K562 (cell line): Measurements from ENCODE around the gene TRIO. TPM values are rescaled to one million over a fixed set of nuclear protein-coding genes. Genes with fewer than 3 reads are reported as not detected.

Experiments used
- ATAC-seq: fragments of 200-7000 bp; cut with Tn5 transposase; 3 replicates; pipeline ENCODE4 v1.9.1; 2020; ENCODE audit warnings: moderate library complexity
- BruUV-seq: library from RNA; stranded (reverse); fragments of 400-500 nt; replicated peaks from 2 replicates; lab custom pipeline; 2021; lab: Mats Ljungman, UMichigan
- CTCF ChIA-PET: fragments of 300-600 bp; formaldehyde crosslinking; extraction: SDS; loops from one replicate; lab custom pipeline; 2021; ENCODE audit warnings: low intra/inter-chr PET ratio; lab: Yijun Ruan, JAX
- POLR2A ChIA-PET: fragments of 300-600, 350-650 bp; sonication (Branson Sonifier 250); formaldehyde crosslinking; extraction: SDS; loops from one replicate; lab custom pipeline; 2021; ENCODE audit warnings: antibody characterized with exemption, inconsistent platforms; lab: Yijun Ruan, JAX
- DNase-seq, 4 experiments: peaks; one replicate each; pipeline versions ENCODE4 v3.0.0 to v3.0.0-alpha.2; 2011 to 2018; ENCODE audit warnings: low spot score in 3 of 4, mixed read lengths in 3 of 4; ENCODE audit errors: extremely low read depth in 1 of 4
- FAIRE-seq: peaks from 2 replicates; lab custom pipeline; 2011; peaks lifted over from hg19 to GRCh38; lab: Jason Lieb, UNC
- H2AFZ ChIP-seq: 2 replicates; pipeline ENCODE4 v1.6.0; 2011; ENCODE audit warnings: low read depth, low read length, control low read depth, inconsistent platforms
- H3K27ac ChIP-seq: fragments of 200-600 bp; 3 replicates; pipeline ENCODE4 v1.8.0; 2011; ENCODE audit warnings: low read depth, mild to moderate bottlenecking, control low read depth, inconsistent platforms, low read length, moderate library complexity, mixed read lengths; ENCODE audit errors: extremely low read depth
- H3K27me3 ChIP-seq, 2 experiments: fragments of 300-600 bp in 1 of 2; 2 replicates in 1 of 2; 3 replicates in 1 of 2; pipeline versions ENCODE4 v1.6.0 to v1.8.0; 2011; ENCODE audit warnings: inconsistent platforms in 2 of 2, low read length in 2 of 2, mild to moderate bottlenecking in 1 of 2, mixed read lengths in 1 of 2, moderate library complexity in 1 of 2; ENCODE audit not compliant: control insufficient read depth in 2 of 2, insufficient read depth in 2 of 2
- H3K36me3 ChIP-seq: fragments of 300-600 bp; 3 replicates; pipeline ENCODE4 v1.8.0; 2011; ENCODE audit warnings: mild to moderate bottlenecking, low read length, inconsistent platforms; ENCODE audit not compliant: control insufficient read depth, insufficient read depth
- H3K4me1 ChIP-seq, 2 experiments: fragments of 200-600 bp in 1 of 2; replicated peaks in 1 of 2; 2 replicates in 1 of 2; 3 replicates in 1 of 2; pipeline versions ENCODE4 v1.5.1 to v1.8.0; 2011; ENCODE audit warnings: inconsistent platforms in 2 of 2, low read length in 2 of 2, mild to moderate bottlenecking in 1 of 2, mixed read lengths in 1 of 2, moderate library complexity in 1 of 2; ENCODE audit not compliant: control insufficient read depth in 2 of 2, insufficient read depth in 2 of 2
- H3K4me2 ChIP-seq: 2 replicates; pipeline ENCODE4 v1.6.1; 2011; ENCODE audit warnings: low read length, control low read depth, inconsistent platforms, mixed read lengths; ENCODE audit not compliant: insufficient read depth
- H3K4me3 ChIP-seq: fragments of 200-600 bp; sonication (generic), shearing (Covaris generic); 2 replicates; pipeline ENCODE4 v1.5.1; 2016; ENCODE audit warnings: control low read depth, inconsistent platforms
- H3K79me2 ChIP-seq: fragments of 200-600 bp; 3 replicates; pipeline ENCODE4 v1.8.0; 2011; ENCODE audit warnings: low read length, inconsistent platforms; ENCODE audit not compliant: control insufficient read depth, insufficient read depth
- H3K9ac ChIP-seq, 2 experiments: 2 replicates each; pipeline versions ENCODE4 v1.6.0 to v1.6.1; 2011; ENCODE audit warnings: low read depth in 2 of 2, low read length in 2 of 2, control low read depth in 1 of 2, inconsistent platforms in 1 of 2, mild to moderate bottlenecking in 1 of 2, mixed read lengths in 1 of 2; ENCODE audit not compliant: insufficient read depth in 1 of 2
- H3K9me1 ChIP-seq: one replicate; pipeline ENCODE4 v1.6.0; 2011; ENCODE audit warnings: inconsistent platforms, mild to moderate bottlenecking, low read length, moderate library complexity; ENCODE audit not compliant: control insufficient read depth, insufficient read depth
- H3K9me3 ChIP-seq: replicated peaks from 2 replicates; pipeline ENCODE4 v1.5.1; 2011; ENCODE audit warnings: low read depth, low read length, inconsistent platforms; ENCODE audit not compliant: control insufficient read depth, insufficient read depth
- H4K20me1 ChIP-seq: replicated peaks from 2 replicates; pipeline ENCODE4 v1.6.1; 2011; ENCODE audit warnings: low read length, inconsistent platforms, mixed read lengths; ENCODE audit not compliant: control insufficient read depth, insufficient read depth
- BMI1 ChIP-seq: fragments of 150-350 bp; IDR thresholded peaks from 2 replicates; pipeline ENCODE4 v1.6.1; 2014; ENCODE audit warnings: low read length
- EP400 ChIP-seq: fragments of 450-650 bp; IDR thresholded peaks from 2 replicates; pipeline ENCODE4 v1.6.1; 2017; ENCODE audit warnings: antibody characterized with exemption, mild to moderate bottlenecking, moderate library complexity
- MYBL2 ChIP-seq, 2 experiments: fragments of 450-650 bp in 1 of 2; sonication (generic) in 1 of 2; formaldehyde crosslinking in 1 of 2; IDR thresholded peaks; 2 replicates each; pipeline versions ENCODE4 v1.6.1 to v1.8.1; 2017 to 2022; ENCODE audit warnings: borderline replicate concordance in 1 of 2, inconsistent platforms in 1 of 2, low read depth in 1 of 2, mild to moderate bottlenecking in 1 of 2, missing genetic modification reagents in 1 of 2, moderate library complexity in 1 of 2
- PTTG1 ChIP-seq: fragments of 450-650 bp; IDR thresholded peaks from 2 replicates; pipeline ENCODE4 v1.6.1; 2016; ENCODE audit warnings: low read depth, mild to moderate bottlenecking, missing genetic modification characterization, missing compliant biosample characterization
- SMAD3 ChIP-seq: fragments of 450-650 bp; formaldehyde crosslinking; conservative IDR thresholded peaks from 2 replicates; pipeline ENCODE4 v1.4.0; 2020; ENCODE audit warnings: mild to moderate bottlenecking
- SMARCB1 ChIP-seq: IDR thresholded peaks from 2 replicates; pipeline ENCODE4 v1.6.1; 2011; ENCODE audit warnings: improper control_type of control experiment, low read depth; ENCODE audit not compliant: insufficient read length
- ZC3H11A ChIP-seq: IDR thresholded peaks from 2 replicates; pipeline ENCODE4 v1.6.1; 2012; ENCODE audit warnings: low read depth, low read length, improper control_type of control experiment
- ZNF311 ChIP-seq: fragments of 250-450 bp; sonication (Bioruptor Pico); IDR thresholded peaks from 2 replicates; pipeline ENCODE4 v1.4.0; 2020; ENCODE audit warnings: mild to moderate bottlenecking, moderate library complexity
- ZNF707 ChIP-seq: fragments of 250-450 bp; sonication (Bioruptor Pico); conservative IDR thresholded peaks from 2 replicates; pipeline ENCODE4 v1.8.0; 2022; ENCODE audit warnings: inconsistent platforms, mild to moderate bottlenecking, moderate library complexity
- WGBS: fragments of 100-300 bp; shearing (Covaris generic); methylation state at CpG from one replicate; pipeline ENCODE4 v1.1.6; 2016; ENCODE audit warnings: low coverage, mixed read lengths; ENCODE audit not compliant: insufficient coverage; ENCODE audit errors: missing lambda C conversion rate; 5-methylcytosine and 5-hydroxymethylcytosine counted together
- in situ Hi-C: fragments of 300-500 bp; cut with MboI; formaldehyde crosslinking; loops from 4 replicates; pipeline ENCODE4 v1.15.0; 2018; ENCODE audit warnings: inconsistent platforms, mixed read lengths
- intact Hi-C: fragments of 100-400 bp; cut with micrococcal nuclease; formaldehyde crosslinking; loops from 2 replicates; pipeline ENCODE4 v1.14.2; 2022
- polyA plus RNA-seq, 8 experiments: library from polyadenylated mRNA; depleted of rRNA in 4 of 8; stranded (reverse) in 5 of 8; unstranded in 3 of 8; fragments of >200 nt; fragmentation: Nextera tagmentation in 2 of 8; fragmentation: Illumina TruSeq in 1 of 8; extraction: Ambion mirVana in 2 of 8; extraction: Trizol in 1 of 8; gene quantifications; 2 replicates each; pipeline versions ENCODE4 v1.2.1 to v1.2.3, GENCODE V29; 2011 to 2014; ENCODE audit warnings: inconsistent platforms in 1 of 8, missing spikeins in 1 of 8
- total RNA-seq, 7 experiments: library from RNA; depleted of rRNA in 6 of 7; stranded (reverse); fragments of >200 nt in 6 of 7; fragmentation: Illumina TruSeq in 2 of 7; extraction: Trizol in 2 of 7; gene quantifications; 2 replicates each; pipeline versions ENCODE4 v1.2.1 to v1.2.3, GENCODE V29; 2011 to 2021; ENCODE audit warnings: low replicate concordance in 1 of 7
- TF ChIP-seq, protein P1 (sequence below): fragments of 450-650 bp; formaldehyde crosslinking; conservative IDR thresholded peaks from 2 replicates; pipeline ENCODE4 v1.4.0; 2022; ENCODE audit warnings: mild to moderate bottlenecking, missing genetic modification characterization
- TF ChIP-seq, protein P2 (sequence below), 2 experiments: fragments of 450-650 bp; formaldehyde crosslinking in 1 of 2; IDR thresholded peaks; 2 replicates each; pipeline versions ENCODE4 v1.4.0 to v1.6.1; 2014 to 2020; ENCODE audit warnings: mild to moderate bottlenecking in 2 of 2, borderline replicate concordance in 1 of 2, low read depth in 1 of 2
- TF ChIP-seq, protein P3 (sequence below): fragments of 450-650 bp; IDR thresholded peaks from 2 replicates; pipeline ENCODE4 v1.6.1; 2016; ENCODE audit warnings: antibody characterized with exemption

The TRIO gene
- total and polyA plus RNA-seq, 9 of the 15 experiments (the other 6 are each of a cell fraction or from before 2014, with no cell fraction given): 0.24 to 5.0 (median 1.1) TPM

DNA sequence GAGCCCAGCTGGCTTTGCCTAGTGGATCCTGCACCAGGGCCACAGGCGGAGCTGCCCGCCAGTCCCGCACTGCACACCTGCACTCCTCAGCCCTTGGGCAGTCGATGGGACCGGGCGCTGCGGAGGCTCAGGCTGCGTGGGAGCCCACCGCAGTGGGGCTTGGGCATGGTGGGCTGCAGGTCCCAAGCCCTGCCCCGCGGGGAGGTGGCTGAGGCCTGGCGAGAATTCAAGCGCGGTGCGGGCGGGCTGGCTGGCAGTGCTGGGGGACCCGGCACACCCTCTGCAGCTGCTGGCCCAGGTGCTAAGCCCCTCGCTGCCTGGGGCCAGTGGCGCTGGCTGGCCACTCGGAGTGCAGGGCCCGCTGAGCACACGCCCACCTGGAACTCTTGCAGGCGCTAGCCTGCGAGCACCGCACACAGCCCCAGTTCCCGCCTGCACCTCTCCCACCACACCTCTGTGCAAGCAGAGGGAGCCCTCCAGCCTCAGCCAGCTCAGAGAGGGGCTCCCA lies 312.7 kb downstream of the TRIO start:
- intact Hi-C loops (no loop called here), in situ Hi-C loops (no loop called here)
- Histone ChIP-seq H3K4me2 (no peak overlapping the region), H2AFZ (no peak overlapping the region), H3K4me1 (no peaks in the 10 kb centered on the region), H3K27ac (no peak overlapping the region), H3K9me1 (no peaks in the 10 kb centered on the region), H3K27me3 (peaks cover 3 to 37% of the 10 kb centered on the region in 2 experiments), H3K9ac (no peak overlapping the region), H3K79me2 (no peaks in the 10 kb centered on the region), H3K36me3 (no peaks in the 10 kb centered on the region), H3K9me3 (no peaks in the 10 kb centered on the region), H4K20me1 (no peaks in the 10 kb centered on the region), H3K4me3 (no peak overlapping the region)
- no TSS peak for BruUV-seq
- WGBS: 15% methylated on average over 24 of the region's 26 CpGs
- ATAC-seq: no peak
- no peak for TF ChIP-seq PTTG1 (tag)
- TF ChIP-seq, protein P1, sequence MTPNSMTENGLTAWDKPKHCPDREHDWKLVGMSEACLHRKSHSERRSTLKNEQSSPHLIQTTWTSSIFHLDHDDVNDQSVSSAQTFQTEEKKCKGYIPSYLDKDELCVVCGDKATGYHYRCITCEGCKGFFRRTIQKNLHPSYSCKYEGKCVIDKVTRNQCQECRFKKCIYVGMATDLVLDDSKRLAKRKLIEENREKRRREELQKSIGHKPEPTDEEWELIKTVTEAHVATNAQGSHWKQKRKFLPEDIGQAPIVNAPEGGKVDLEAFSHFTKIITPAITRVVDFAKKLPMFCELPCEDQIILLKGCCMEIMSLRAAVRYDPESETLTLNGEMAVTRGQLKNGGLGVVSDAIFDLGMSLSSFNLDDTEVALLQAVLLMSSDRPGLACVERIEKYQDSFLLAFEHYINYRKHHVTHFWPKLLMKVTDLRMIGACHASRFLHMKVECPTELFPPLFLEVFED: no peak
- TF ChIP-seq ZNF707 (CRISPR knock-in tag): no peak
- TF ChIP-seq SMARCB1: no peak
- no peak for TF ChIP-seq ZC3H11A
- no peak for TF ChIP-seq MYBL2 (IDR thresholded peaks at IDR 0.05; ENCODE audit: low read depth)
- TF ChIP-seq MYBL2 (CRISPR knock-in tag; IDR thresholded peaks at IDR 0.05; ENCODE audit: borderline replicate concordance): no peak
- TF ChIP-seq, protein P2, sequence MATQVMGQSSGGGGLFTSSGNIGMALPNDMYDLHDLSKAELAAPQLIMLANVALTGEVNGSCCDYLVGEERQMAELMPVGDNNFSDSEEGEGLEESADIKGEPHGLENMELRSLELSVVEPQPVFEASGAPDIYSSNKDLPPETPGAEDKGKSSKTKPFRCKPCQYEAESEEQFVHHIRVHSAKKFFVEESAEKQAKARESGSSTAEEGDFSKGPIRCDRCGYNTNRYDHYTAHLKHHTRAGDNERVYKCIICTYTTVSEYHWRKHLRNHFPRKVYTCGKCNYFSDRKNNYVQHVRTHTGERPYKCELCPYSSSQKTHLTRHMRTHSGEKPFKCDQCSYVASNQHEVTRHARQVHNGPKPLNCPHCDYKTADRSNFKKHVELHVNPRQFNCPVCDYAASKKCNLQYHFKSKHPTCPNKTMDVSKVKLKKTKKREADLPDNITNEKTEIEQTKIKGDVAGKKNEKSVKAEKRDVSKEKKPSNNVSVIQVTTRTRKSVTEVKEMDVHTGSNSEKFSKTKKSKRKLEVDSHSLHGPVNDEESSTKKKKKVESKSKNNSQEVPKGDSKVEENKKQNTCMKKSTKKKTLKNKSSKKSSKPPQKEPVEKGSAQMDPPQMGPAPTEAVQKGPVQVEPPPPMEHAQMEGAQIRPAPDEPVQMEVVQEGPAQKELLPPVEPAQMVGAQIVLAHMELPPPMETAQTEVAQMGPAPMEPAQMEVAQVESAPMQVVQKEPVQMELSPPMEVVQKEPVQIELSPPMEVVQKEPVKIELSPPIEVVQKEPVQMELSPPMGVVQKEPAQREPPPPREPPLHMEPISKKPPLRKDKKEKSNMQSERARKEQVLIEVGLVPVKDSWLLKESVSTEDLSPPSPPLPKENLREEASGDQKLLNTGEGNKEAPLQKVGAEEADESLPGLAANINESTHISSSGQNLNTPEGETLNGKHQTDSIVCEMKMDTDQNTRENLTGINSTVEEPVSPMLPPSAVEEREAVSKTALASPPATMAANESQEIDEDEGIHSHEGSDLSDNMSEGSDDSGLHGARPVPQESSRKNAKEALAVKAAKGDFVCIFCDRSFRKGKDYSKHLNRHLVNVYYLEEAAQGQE (IDR thresholded peaks at IDR 0.05; ENCODE audit: borderline replicate concordance): no peak
- TF ChIP-seq, protein P2 (CRISPR knock-in tag; IDR thresholded peaks at IDR 0.05; ENCODE audit: low read depth): no peak
- TF ChIP-seq ZNF311 (CRISPR knock-in tag): no peak
- no peak for TF ChIP-seq BMI1
- no peak for TF ChIP-seq SMAD3
- TF ChIP-seq EP400: no peak
- TF ChIP-seq, protein P3, sequence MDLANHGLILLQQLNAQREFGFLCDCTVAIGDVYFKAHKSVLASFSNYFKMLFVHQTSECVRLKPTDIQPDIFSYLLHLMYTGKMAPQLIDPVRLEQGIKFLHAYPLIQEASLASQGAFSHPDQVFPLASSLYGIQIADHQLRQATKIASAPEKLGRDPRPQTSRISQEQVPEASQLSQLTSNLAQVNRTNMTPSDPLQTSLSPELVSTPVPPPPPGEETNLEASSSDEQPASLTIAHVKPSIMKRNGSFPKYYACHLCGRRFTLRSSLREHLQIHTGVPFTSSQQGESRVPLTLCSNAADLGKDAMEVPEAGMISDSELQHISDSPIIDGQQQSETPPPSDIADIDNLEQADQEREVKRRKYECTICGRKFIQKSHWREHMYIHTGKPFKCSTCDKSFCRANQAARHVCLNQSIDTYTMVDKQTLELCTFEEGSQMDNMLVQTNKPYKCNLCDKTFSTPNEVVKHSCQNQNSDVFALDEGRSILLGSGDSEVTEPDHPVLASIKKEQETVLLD: no peak
- ChIA-PET POLR2A (no interaction called here), CTCF (no interaction called here)
- no peak for DNase-seq
- no peak for FAIRE-seq
